HepG2 (cell line): ENCODE measurements around the gene SOCS1. TPM values are rescaled to one million over a fixed set of nuclear protein-coding genes. Genes with fewer than 3 reads are reported as not detected.

ENCODE experiments used
- AFF4 ChIP-seq: sonication (generic); formaldehyde crosslinking; IDR thresholded peaks from 2 replicates; pipeline ENCODE4 v1.4.0; 2020; ENCODE audit warnings: missing genetic modification reagents
- DZIP1 ChIP-seq: sonication (generic); formaldehyde crosslinking; IDR thresholded peaks from 2 replicates; pipeline ENCODE4 v1.5.0; 2020; ENCODE audit warnings: mild to moderate bottlenecking, missing genetic modification reagents
- KLF6 ChIP-seq: IDR thresholded peaks from 2 replicates; pipeline ENCODE4 v1.8.0; 2016; ENCODE audit warnings: missing biosample characterization, missing genetic modification reagents
- MYC ChIP-seq: sonication (generic); formaldehyde crosslinking; IDR thresholded peaks from 2 replicates; pipeline ENCODE4 v1.9.0; 2021; ENCODE audit warnings: missing genetic modification reagents, borderline replicate concordance
- NCOA2 ChIP-seq: sonication (generic); formaldehyde crosslinking; IDR thresholded peaks from 2 replicates; pipeline ENCODE4 v1.8.0; 2022; ENCODE audit warnings: inconsistent platforms
- XRCC5 ChIP-seq: fragments of 200-400 bp; formaldehyde crosslinking; optimal IDR thresholded peaks from 2 replicates; pipeline ENCODE3; 2017; ENCODE audit warnings: mild to moderate bottlenecking, low read length
- ZBTB33 ChIP-seq: sonication (generic); formaldehyde crosslinking; IDR thresholded peaks from 2 replicates; pipeline ENCODE4 v1.4.0; 2020; ENCODE audit warnings: missing genetic modification reagents
- ZC3H4 ChIP-seq: sonication (generic); formaldehyde crosslinking; IDR thresholded peaks from 2 replicates; pipeline ENCODE4 v1.4.0; 2020; ENCODE audit warnings: missing genetic modification reagents, borderline replicate concordance
- ZFP1 ChIP-seq: IDR thresholded peaks from 2 replicates; pipeline ENCODE4 v1.6.1; 2016
- ZNF143 ChIP-seq: sonication (generic); formaldehyde crosslinking; IDR thresholded peaks from 2 replicates; pipeline ENCODE4 v1.4.0; 2020; ENCODE audit warnings: missing genetic modification reagents
- ZNF556 ChIP-seq: sonication (generic); formaldehyde crosslinking; IDR thresholded peaks from 2 replicates; pipeline ENCODE4 v1.4.0; 2020; ENCODE audit warnings: mild to moderate bottlenecking, missing genetic modification reagents, borderline replicate concordance
- ZNF646 ChIP-seq: sonication (generic); formaldehyde crosslinking; IDR thresholded peaks from 2 replicates; pipeline ENCODE4 v1.9.0; 2021; ENCODE audit warnings: mild to moderate bottlenecking, missing genetic modification reagents
- polyA plus RNA-seq, 8 experiments: library from polyadenylated mRNA; depleted of rRNA in 3 of 8; stranded (reverse) in 7 of 8; unstranded in 1 of 8; fragments of >200 nt; fragmentation: Illumina TruSeq in 4 of 8; extraction: Trizol in 4 of 8; gene quantifications; 2 replicates each; pipeline versions ENCODE4 v1.2.1 to v1.2.3, GENCODE V29; 2011 to 2016; ENCODE audit warnings: low read depth in 4 of 8, missing spikeins in 1 of 8, mixed read lengths in 1 of 8; ENCODE audit not compliant: insufficient read depth in 1 of 8
- total RNA-seq, 5 experiments: library from RNA; depleted of rRNA; stranded (reverse); fragments of >200 nt; fragmentation: Illumina TruSeq; extraction: Trizol; gene quantifications; 2 replicates each; pipeline ENCODE4 v1.2.3, GENCODE V29; 2016; ENCODE audit warnings: low read depth in 1 of 5

The SOCS1 gene
- total and polyA plus RNA-seq, 2 of the 13 experiments (the other 11 are each of a cell fraction or from before 2014, with no cell fraction given), result 5.3 to 6.3 TPM

- TF ChIP-seq DZIP1 (CRISPR knock-in tag) (no peak), ZC3H4 (CRISPR knock-in tag) (no peak), ZNF143 (CRISPR knock-in tag) (0 out of 2 replicates have a peak, but pooled peaks have one; percentile 35), MYC (CRISPR knock-in tag) (no peak), ZFP1 (CRISPR knock-in tag) (no peak), AFF4 (no peak), ZBTB33 (CRISPR knock-in tag) (0 out of 2 replicates have a peak, but pooled peaks have one; percentile 7), KLF6 (CRISPR knock-in tag) (no peak), ZNF646 (no peak), XRCC5 (no peak), NCOA2 (CRISPR knock-in tag) (peak; percentile 58), ZNF556 (CRISPR knock-in tag) (no peak)
Measured at GRCh38 chr16:11273721-11274324, 17.8 kb upstream of the SOCS1 start (continued).
